GM21737 (cell line): ENCODE measurements around the gene FGGY.

ENCODE experiments used
- ATAC-seq: cut with Tn5 transposase; IDR thresholded peaks from one replicate; pipeline ENCODE4 v1.9.1; 2021; ENCODE audit warnings: mild to moderate bottlenecking, moderate library complexity; ENCODE audit not compliant: unreplicated experiment

Gene FGGY

GRCh38 chr1:59378621-59379370 lies 81.9 kb downstream of the FGGY start:
- no peak for ATAC-seq

GRCh38 chr1:59379371-59379728 lies 82.5 kb downstream of the FGGY start:
- no peak for ATAC-seq

- no peak for ATAC-seq
Measured at GRCh38 chr1:59383963-59384362, 87.1 kb downstream of the FGGY start.

- no peak for ATAC-seq
Measured at GRCh38 chr1:59384443-59384842, 87.5 kb downstream of the FGGY start.

- no peak for ATAC-seq
Measured at GRCh38 chr1:59388191-59388590, 91.3 kb downstream of the FGGY start.

DNA sequence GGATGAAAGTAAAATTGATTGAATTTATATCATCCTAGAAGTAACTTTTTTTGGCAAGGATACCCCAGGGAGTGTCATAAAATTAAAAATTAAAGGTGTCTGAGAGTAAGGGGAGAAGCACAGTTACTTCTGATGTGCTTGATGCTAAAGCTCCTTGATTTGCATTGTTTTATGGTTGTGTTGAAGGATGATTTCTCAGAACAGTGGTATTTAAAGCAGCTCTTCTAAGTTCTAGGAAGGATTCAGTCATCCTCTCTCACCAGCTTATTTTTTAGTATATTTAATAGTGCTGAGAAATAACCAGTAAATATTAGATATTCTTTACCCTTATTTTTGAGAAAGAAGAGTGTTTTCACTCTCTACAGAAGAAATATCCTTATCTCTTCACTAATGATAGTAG lies 93.0 kb downstream of the FGGY start:
- no peak for ATAC-seq

- ATAC-seq: no peak
Measured at GRCh38 chr1:59390307-59390706, 93.4 kb downstream of the FGGY start.

GRCh38 chr1:59391212-59392179 lies 94.6 kb downstream of the FGGY start:
- ATAC-seq: no peak

DNA sequence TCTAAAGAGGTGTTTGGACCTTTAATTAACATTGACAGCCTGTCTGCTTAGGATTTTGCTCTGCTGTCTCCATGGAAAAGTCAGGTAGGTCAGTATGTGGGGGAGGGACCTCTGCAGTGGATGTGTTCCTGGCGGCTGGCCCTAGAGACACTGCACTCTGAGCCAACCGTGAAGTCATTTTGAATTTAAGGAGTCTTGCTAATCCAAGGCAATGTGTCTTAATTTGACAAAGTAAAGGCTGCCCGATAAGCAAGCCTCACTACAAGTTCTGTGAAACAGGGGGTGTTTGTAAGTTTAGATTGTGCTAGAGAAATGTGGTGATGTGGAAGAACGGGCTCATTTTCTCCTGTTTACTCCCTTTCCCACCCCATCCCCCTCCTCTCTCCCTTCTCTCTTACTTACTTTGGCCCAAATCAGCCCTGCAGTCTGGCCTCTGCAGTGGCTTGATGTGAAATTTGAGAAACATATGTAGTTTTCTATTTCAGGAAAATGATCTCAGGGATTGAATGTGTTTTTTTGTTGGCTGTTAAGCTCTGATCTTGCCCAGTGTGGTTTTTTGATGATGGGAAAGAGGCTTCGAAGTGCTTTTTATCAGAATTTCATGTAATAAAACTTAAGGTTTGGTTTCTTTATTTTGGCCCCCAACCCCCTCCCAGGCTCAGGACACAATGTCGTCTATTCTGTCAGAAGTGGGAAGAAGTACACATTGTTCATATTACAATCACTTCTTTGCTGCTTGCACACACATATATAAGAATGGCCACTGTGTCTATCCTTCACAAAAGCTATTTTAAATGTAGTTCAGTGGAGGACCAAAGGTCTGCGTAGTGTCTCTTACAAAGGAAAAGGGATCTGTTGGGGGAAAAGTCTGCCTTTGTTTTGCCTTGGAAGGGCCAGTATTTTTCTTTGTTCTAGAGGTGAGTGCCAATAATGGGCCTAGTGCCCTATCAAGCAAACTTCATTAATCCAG lies 96.6 kb downstream of the FGGY start:
- ATAC-seq: no peak

DNA sequence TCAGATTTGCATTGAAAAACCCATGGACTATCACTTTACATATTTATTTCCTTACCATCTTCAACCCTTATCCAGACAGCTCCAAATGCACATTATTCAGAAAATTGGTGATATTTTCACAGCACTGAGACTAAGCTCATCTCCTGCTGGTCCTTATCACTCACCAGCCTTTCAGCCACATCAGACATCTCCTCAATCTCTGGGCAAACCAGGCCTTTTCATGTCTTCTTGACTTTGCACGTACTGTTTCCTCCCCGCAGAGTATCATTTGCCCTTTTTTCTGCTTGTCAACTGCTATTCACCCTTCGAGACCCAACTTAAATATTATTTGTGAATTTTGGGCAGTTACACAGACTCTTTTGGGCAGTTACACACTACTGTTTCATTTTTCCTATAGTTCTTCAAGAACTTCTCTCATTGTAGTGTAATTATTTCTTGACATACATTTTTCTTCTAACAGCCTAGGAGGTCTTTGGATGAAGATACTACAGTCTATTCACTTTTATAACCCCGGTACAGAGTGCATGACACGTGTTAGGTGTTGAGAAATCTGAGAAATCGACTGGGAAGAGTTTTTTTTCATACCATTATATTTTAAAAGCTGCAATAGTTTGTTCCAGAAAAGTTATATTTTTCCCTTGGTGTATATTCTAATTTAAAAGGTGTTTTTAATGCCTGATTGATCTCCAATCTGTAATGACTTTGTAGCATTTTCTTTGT lies 98.0 kb downstream of the FGGY start:
- ATAC-seq: no peak

- ATAC-seq: no peak
Measured at GRCh38 chr1:59396387-59396786, 99.5 kb downstream of the FGGY start.

DNA sequence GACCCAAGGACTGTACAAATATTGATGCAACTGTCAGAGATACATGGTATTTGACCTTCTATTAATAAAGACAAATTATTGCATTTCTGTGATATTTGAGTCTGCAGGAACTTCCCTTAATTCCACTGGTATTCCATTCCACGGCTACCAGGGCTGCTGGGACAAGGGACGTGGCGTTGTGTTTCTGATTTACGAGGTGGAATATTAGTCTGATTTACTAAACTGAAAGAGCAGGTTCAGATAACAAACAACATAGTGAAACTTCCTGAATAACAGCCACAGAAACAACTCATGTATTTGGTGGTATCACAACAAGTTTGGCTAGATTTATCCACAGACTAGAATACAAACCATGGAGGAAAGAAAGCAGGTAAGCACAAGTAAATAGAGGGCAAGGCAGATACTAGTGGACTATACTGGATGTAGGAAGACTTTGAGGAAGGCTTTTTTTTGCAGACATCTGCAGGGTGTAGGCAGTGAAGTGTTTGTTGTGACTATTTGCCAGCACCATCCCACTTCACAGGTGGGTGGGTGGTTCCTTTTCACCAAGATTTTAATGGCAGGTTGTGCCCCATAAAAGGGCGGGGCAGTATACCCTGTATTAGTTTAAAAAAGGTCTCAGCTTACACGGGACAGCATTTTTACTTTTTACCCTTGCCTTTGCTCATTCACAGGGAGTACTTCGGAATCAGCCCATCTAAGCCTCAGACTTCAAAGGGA lies 100.4 kb downstream of the FGGY start:
- no peak for ATAC-seq

- ATAC-seq: no peak
Measured at GRCh38 chr1:59399642-59400041, 102.7 kb downstream of the FGGY start.

DNA sequence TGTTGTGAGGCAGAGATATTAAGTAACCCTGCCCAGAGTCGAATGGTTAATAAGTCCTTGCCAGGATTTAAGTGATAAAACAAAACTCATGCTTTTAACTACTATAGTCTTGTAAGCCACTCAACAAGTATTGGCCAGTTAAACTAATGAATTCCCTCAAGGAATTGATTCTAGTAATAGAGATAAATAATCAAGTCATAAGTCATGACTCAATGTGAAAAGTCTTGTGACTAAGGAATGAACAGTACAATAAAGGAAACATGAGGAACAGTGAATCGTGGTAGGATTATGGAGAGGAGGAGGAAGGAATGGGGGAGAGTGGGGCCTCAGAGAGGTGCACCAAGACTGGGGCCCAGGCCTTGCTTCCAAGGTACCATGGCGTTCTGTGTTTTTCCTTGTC lies 104.7 kb downstream of the FGGY start:
- no peak for ATAC-seq

GRCh38 chr1:59404796-59405195 lies 107.9 kb downstream of the FGGY start:
- no peak for ATAC-seq

- ATAC-seq: no peak
Measured at GRCh38 chr1:59406437-59407164, 109.7 kb downstream of the FGGY start.

GRCh38 chr1:59408608-59409240 lies 111.8 kb downstream of the FGGY start:
- no peak for ATAC-seq

DNA sequence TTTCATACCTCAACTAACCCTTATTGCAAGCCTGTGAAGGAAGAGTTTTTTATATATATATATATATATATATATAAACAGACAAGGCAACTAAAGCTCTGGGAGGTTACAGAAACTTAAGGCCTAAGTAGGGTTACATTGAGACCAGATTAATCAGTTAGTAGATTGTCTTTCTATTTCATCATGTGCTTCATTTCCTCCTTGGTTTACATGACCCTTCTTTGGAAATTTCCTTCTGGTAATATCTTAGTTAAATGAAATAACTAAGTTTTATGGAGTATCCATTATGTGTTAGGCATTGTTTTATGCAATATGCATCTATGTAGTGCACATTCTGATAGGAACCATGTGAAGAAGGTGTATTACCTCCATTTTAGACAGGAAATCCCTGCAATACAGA lies 112.7 kb downstream of the FGGY start:
- ATAC-seq: no peak

GRCh38 chr1:59409986-59410385 lies 113.1 kb downstream of the FGGY start:
- no peak for ATAC-seq
